ENCODE results near the gene TBX15.

Gene TBX15

GRCh38 chr1:118896416-118896815 lies 91.7 kb downstream of the TBX15 start:
- no peak overlapping the region for H3K27ac ChIP-seq
- DNase-seq (ENCODE audit: low spot score), result no peak
- H3K4me3 ChIP-seq, result no peak overlapping the region
- TF ChIP-seq, protein P1, sequence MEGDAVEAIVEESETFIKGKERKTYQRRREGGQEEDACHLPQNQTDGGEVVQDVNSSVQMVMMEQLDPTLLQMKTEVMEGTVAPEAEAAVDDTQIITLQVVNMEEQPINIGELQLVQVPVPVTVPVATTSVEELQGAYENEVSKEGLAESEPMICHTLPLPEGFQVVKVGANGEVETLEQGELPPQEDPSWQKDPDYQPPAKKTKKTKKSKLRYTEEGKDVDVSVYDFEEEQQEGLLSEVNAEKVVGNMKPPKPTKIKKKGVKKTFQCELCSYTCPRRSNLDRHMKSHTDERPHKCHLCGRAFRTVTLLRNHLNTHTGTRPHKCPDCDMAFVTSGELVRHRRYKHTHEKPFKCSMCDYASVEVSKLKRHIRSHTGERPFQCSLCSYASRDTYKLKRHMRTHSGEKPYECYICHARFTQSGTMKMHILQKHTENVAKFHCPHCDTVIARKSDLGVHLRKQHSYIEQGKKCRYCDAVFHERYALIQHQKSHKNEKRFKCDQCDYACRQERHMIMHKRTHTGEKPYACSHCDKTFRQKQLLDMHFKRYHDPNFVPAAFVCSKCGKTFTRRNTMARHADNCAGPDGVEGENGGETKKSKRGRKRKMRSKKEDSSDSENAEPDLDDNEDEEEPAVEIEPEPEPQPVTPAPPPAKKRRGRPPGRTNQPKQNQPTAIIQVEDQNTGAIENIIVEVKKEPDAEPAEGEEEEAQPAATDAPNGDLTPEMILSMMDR (IDR thresholded peaks at IDR 0.05), result no peak

DNA sequence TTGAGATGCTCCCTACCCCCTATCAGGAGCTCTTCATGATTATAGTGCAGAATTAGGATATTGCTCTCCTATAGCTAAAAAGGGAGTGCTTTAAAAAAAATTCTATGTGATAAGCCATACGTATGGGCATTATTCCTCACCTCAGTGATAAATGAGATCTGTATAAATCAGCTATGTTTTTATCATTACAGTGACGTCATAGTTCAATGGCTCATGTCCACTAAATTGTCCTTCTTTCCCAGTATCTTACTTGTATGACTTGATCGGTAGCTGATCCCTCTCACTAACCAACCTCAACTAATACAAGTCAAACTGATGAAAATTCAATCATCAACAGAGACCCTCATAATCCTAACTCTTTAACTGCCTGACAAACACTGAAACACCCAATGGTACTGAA lies 93.3 kb downstream of the TBX15 start:
- Histone ChIP-seq H3K4me3 (no peak overlapping the region), H3K27ac (no peak overlapping the region)
- TF ChIP-seq, protein P1 (IDR thresholded peaks at IDR 0.05), result no peak
- DNase-seq (ENCODE audit: low spot score), result no peak

GRCh38 chr1:118890851-118891384 lies 97.2 kb downstream of the TBX15 start:
- H3K27ac ChIP-seq, result no peak overlapping the region
- no peak for DNase-seq (ENCODE audit: low spot score)
- no peak overlapping the region for H3K4me3 ChIP-seq
- TF ChIP-seq, protein P1 (IDR thresholded peaks at IDR 0.05), result no peak

GRCh38 chr1:118884946-118885345 lies 103.2 kb downstream of the TBX15 start:
- no peak overlapping the region for H3K27ac ChIP-seq
- H3K4me3 ChIP-seq, result no peak overlapping the region
- DNase-seq (ENCODE audit: low spot score), result no peak
- TF ChIP-seq, protein P1 (IDR thresholded peaks at IDR 0.05), result no peak

DNA sequence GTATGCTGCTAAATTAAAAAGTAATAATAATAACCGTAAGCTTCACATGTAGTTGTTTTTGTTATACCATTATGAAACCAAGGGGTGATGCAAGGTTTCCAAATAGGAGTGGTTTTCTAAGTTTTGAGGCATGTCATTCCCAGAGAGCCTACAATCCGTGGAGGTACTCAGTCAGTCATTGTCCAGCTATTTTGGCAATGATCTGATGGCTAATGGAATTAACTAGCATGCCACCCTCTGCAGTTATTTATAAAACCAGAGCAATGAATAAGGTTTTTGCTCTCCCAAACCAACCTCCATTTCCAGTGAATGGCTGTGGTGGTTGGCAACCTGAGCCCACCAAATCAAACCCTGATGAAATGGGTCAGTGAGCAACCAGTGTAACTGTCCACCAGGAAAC lies 106.4 kb downstream of the TBX15 start:
- TF ChIP-seq, protein P1 (IDR thresholded peaks at IDR 0.05), result no peak

DNA sequence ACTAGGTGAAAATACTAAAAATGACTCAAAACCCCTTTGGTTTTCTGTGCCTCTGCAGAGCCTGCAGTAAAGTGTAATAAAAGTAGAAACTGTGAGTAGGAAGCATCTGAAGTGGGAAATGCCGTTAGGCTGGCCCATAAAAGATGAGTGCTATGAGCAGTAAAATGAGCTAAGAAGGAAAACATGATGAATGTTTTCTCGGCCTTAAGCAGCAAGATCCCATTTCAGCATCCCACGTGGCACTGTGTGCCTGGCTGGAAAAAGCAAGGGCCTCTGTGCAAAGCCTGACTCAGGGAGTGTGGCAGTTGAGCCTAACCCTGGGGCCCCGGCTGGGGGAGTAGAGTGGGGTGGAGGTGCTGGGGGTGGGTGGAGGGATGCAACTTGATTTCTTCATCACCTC lies 109.5 kb downstream of the TBX15 start:
- no peak for DNase-seq (ENCODE audit: low spot score)
- no peak overlapping the region for H3K4me3 ChIP-seq
- TF ChIP-seq, protein P1 (IDR thresholded peaks at IDR 0.05), result no peak
- no peak overlapping the region for H3K27ac ChIP-seq

More for the DNA sequence above, 106.4 kb downstream of the TBX15 start:
- no peak for DNase-seq (ENCODE audit: low spot score)
- Histone ChIP-seq H3K4me3 (no peak overlapping the region), H3K27ac (no peak overlapping the region)

DNA sequence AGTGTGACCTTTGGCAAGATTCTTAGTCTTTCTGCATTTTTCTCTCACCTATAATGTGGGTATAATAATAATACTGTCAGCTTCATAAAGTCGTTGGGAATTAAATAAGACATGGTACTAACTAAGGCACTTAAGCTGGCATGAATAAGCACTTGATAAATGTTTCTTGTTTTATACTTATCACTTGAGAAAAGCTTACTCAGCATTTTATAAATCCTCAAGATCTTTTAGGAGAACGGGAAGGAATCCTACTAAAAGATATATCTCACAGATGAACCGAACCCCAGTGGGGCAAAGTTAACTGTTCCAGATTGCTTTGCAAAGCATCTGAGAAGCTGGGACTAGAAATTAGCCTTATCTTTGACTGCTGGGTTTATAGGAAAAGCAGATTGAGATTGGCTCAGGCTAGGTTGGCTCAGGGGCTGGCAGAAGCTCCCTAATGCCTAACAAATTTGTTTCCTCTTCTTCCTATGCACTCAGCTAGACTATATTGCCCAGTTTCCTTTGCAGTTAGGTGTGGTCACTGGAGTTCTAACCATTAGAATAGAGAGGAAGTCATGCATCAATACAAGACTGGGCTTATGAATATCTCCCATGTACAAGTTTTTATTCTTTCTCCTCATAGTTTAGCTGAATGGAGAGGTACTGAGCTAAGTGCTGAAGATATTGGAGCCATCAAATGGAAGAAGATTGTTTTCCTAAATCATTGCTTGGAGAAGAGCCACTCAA lies 110.3 kb downstream of the TBX15 start:
- H3K4me3 ChIP-seq, result no peak overlapping the region
- H3K27ac ChIP-seq, result no peak overlapping the region
- TF ChIP-seq, protein P1 (IDR thresholded peaks at IDR 0.05), result no peak
- no peak for DNase-seq (ENCODE audit: low spot score)

All from coronary artery (tissue), 2 donors.